Hepatocyte (in vitro differentiated cells): ENCODE measurements around the gene RNF6. TPM values are rescaled to one million over a fixed set of nuclear protein-coding genes. Genes with fewer than 3 reads are reported as not detected.

Experiments used
- DNase-seq: peaks from one replicate; pipeline ENCODE4 v3.0.0-alpha.2; 2016; ENCODE audit warnings: low spot score
- H2AFZ ChIP-seq: fragments of 200-600 bp; sonication (generic); 2 replicates; pipeline ENCODE4 v1.6.0; 2016; ENCODE audit warnings: antibody characterized with exemption, mild to moderate bottlenecking
- H3K27ac ChIP-seq: fragments of 200-600 bp; sonication (generic); 2 replicates; pipeline ENCODE4 v1.5.1; 2016; ENCODE audit warnings: mild to moderate bottlenecking
- H3K27me3 ChIP-seq: fragments of 200-600 bp; sonication (generic); 2 replicates; pipeline ENCODE4 v1.6.1; 2016
- H3K36me3 ChIP-seq: fragments of 200-600 bp; sonication (generic); replicated peaks from 2 replicates; pipeline ENCODE4 v1.5.1; 2016; ENCODE audit warnings: low read depth; ENCODE audit not compliant: insufficient read depth
- H3K4me1 ChIP-seq: fragments of 200-600 bp; sonication (generic); 2 replicates; pipeline ENCODE4 v1.5.1; 2016; ENCODE audit warnings: mild to moderate bottlenecking, moderate library complexity; ENCODE audit not compliant: insufficient read depth
- H3K4me2 ChIP-seq: fragments of 200-600 bp; sonication (generic); 2 replicates; pipeline ENCODE4 v1.6.0; 2016
- H3K4me3 ChIP-seq: fragments of 200-600 bp; sonication (generic); 2 replicates; pipeline ENCODE4 v1.5.1; 2016; ENCODE audit warnings: mild to moderate bottlenecking
- H3K79me2 ChIP-seq: fragments of 200-600 bp; sonication (generic); 2 replicates; pipeline ENCODE4 v1.6.0; 2017; ENCODE audit warnings: mild to moderate bottlenecking
- H3K9me2 ChIP-seq: fragments of 200-600 bp; sonication (generic); replicated peaks from 2 replicates; pipeline ENCODE4 v1.6.0; 2017; ENCODE audit warnings: mild to moderate bottlenecking; ENCODE audit not compliant: insufficient read depth
- H3K9me3 ChIP-seq: fragments of 200-600 bp; sonication (generic); 2 replicates; pipeline ENCODE4 v1.5.1; 2016; ENCODE audit warnings: low read depth, mild to moderate bottlenecking
- H4K20me1 ChIP-seq: fragments of 200-600 bp; sonication (generic); 2 replicates; pipeline ENCODE4 v1.6.0; 2016; ENCODE audit warnings: mild to moderate bottlenecking; ENCODE audit not compliant: insufficient read depth, poor library complexity, severe bottlenecking
- CTCF ChIP-seq: fragments of 200-600 bp; sonication (generic); IDR thresholded peaks from 2 replicates; pipeline ENCODE4 v1.5.1; 2016; ENCODE audit warnings: antibody characterized with exemption, mild to moderate bottlenecking; ENCODE audit not compliant: poor library complexity
- EZH2 ChIP-seq: fragments of 200-600 bp; sonication (generic); IDR thresholded peaks from 2 replicates; pipeline ENCODE4 v1.6.1; 2016; ENCODE audit warnings: antibody characterized with exemption, mild to moderate bottlenecking, borderline replicate concordance
- EZH2phosphoT487 ChIP-seq: fragments of 200-600 bp; sonication (generic); IDR thresholded peaks from one replicate; pipeline ENCODE4 v1.6.1; 2018; ENCODE audit warnings: antibody characterized with exemption, mild to moderate bottlenecking, low read depth, moderate library complexity; ENCODE audit not compliant: unreplicated experiment, severe bottlenecking
- WGBS: methylation state at CpG from one replicate; pipeline ENCODE4 v1.1.6; 2016; ENCODE audit warnings: low lambda C conversion rate; ENCODE audit errors: missing lambda C conversion rate; 5-methylcytosine and 5-hydroxymethylcytosine counted together
- polyA plus RNA-seq: library from polyadenylated mRNA; unstranded; fragments of >200 nt; fragmentation: Nextera tagmentation; extraction: Ambion mirVana; gene quantifications from 2 replicates; pipeline ENCODE4 v1.2.1, GENCODE V29; 2016
- total RNA-seq: library from RNA; depleted of rRNA; stranded (reverse); fragments of >200 nt; gene quantifications from 2 replicates; pipeline ENCODE4 v1.2.3, GENCODE V29; 2014

Gene RNF6
- total and polyA plus RNA-seq, 2 experiments from 2014 or later, result 31.9 to 34.0 TPM

DNA sequence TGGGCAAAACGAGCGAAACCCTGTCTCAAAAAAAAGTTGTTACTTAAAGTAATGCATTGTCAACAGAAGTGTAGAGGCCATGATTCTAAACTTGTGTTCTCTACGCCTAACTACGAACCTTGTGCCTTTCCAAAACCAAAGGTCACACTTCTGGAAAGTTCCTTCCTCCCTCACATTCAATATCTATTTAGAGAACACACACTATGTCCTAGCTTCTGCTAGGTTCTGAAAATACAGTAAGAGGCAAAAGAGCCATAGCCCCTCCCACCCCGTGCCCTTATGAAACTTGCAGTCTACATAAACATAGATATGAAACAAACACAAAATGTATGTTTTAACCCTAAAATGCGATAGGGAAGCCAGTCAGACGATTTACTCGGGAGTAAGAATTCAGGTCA, 36.4 kb downstream of the RNF6 start:
- Histone ChIP-seq H3K27me3 (no peaks in the 10 kb centered on the region), H3K4me3 (peak overlapping the region; percentile 68), H2AFZ (peak overlapping the region; percentile 94), H3K9me2 (no peaks in the 10 kb centered on the region), H3K36me3 (no peaks in the 10 kb centered on the region), H3K27ac (peak overlapping the region; percentile 74), H4K20me1 (no peaks in the 10 kb centered on the region), H3K79me2 (no peaks in the 10 kb centered on the region), H3K4me1 (peaks cover 2% of the 10 kb centered on the region), H3K9me3 (no peaks in the 10 kb centered on the region), H3K4me2 (peak overlapping the region; percentile 81)
- TF ChIP-seq CTCF (no peak), EZH2phosphoT487 (no peak), EZH2 (no peak)
- peak; percentile 20 for DNase-seq
- WGBS, result 56% methylated on average over 8 of the region's 8 CpGs

- H3K36me3 ChIP-seq, result no peaks in the 10 kb centered on the region
- DNase-seq, result peak; percentile 82
- no peak overlapping the region for H3K27ac ChIP-seq
- 58% methylated on average over 8 of the region's 8 CpGs for WGBS
- no peaks in the 10 kb centered on the region for H3K79me2 ChIP-seq
- H3K4me2 ChIP-seq, result no peak overlapping the region
- no peaks in the 10 kb centered on the region for H3K9me3 ChIP-seq
- H3K27me3 ChIP-seq, result no peaks in the 10 kb centered on the region
- H4K20me1 ChIP-seq, result no peaks in the 10 kb centered on the region
- H3K4me3 ChIP-seq, result no peak overlapping the region
- no peaks in the 10 kb centered on the region for H3K9me2 ChIP-seq
- TF ChIP-seq EZH2, result no peak
- peak; percentile 85 for TF ChIP-seq CTCF
- H2AFZ ChIP-seq, result no peak overlapping the region
- H3K4me1 ChIP-seq, result peaks cover 2% of the 10 kb centered on the region
Measured at GRCh38 chr13:26184791-26185250, 37.3 kb downstream of the RNF6 start.

GRCh38 chr13:26183416-26183815, 38.7 kb downstream of the RNF6 start:
- H2AFZ ChIP-seq, result no peak overlapping the region
- no peak overlapping the region for H3K27ac ChIP-seq
- H4K20me1 ChIP-seq, result no peaks in the 10 kb centered on the region
- TF ChIP-seq EZH2phosphoT487 (no peak), CTCF (no peak), EZH2 (no peak)
- H3K4me3 ChIP-seq, result no peak overlapping the region
- H3K9me3 ChIP-seq, result no peaks in the 10 kb centered on the region
- H3K79me2 ChIP-seq, result no peaks in the 10 kb centered on the region
- H3K27me3 ChIP-seq, result no peaks in the 10 kb centered on the region
- H3K4me2 ChIP-seq, result no peak overlapping the region
- no peak for DNase-seq
- WGBS, result 93% methylated on average over 2 of the region's 2 CpGs
- H3K9me2 ChIP-seq, result no peaks in the 10 kb centered on the region
- H3K36me3 ChIP-seq, result no peaks in the 10 kb centered on the region
- H3K4me1 ChIP-seq, result peaks cover 2% of the 10 kb centered on the region

DNA sequence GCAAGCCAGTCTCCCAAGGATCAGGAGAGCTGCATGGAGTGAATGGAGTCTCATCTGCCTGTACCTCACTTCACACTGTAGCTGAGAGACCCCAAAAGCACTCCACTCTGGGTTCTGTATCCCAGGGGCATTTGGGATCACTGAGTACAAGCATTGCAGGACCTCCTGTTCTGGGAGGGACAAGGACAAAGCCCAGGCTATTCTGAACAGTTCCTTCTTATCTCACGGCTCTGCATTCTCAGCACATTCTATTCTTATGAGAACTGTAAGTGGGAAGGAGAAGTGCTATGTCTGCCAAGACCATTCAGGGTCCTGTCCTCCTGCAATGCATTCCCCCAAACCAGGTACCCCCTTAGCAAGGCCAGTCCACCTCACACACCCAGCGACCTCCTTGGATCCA, 42.8 kb downstream of the RNF6 start:
- Histone ChIP-seq H3K27me3 (no peaks in the 10 kb centered on the region), H3K4me3 (no peak overlapping the region), H3K4me1 (no peaks in the 10 kb centered on the region), H3K79me2 (no peaks in the 10 kb centered on the region), H3K36me3 (no peaks in the 10 kb centered on the region), H2AFZ (no peak overlapping the region), H4K20me1 (no peaks in the 10 kb centered on the region), H3K9me3 (no peaks in the 10 kb centered on the region), H3K4me2 (no peak overlapping the region), H3K9me2 (no peaks in the 10 kb centered on the region), H3K27ac (no peak overlapping the region)
- DNase-seq, result no peak
- 65% methylated on average over 2 of the region's 2 CpGs for WGBS
- TF ChIP-seq EZH2 (no peak), CTCF (no peak), EZH2phosphoT487 (no peak)
